Liver (tissue), 3 donors: ENCODE measurements around the gene TRIM33.

Experiments used
- JUND ChIP-seq, 2 donors: IDR thresholded peaks; 2 replicates each; pipeline ENCODE4 v1.6.1; 2016; ENCODE audit warnings: antibody characterized with exemption in 2 of 2
- RAD21 ChIP-seq, 2 donors: IDR thresholded peaks; 2 replicates each; pipeline ENCODE4 v1.6.1; 2016; ENCODE audit warnings: antibody characterized with exemption in 2 of 2, mild to moderate bottlenecking in 2 of 2
- RXRA ChIP-seq, 2 donors: IDR thresholded peaks; 2 replicates each; pipeline ENCODE4 v1.6.1; 2017 to 2018; ENCODE audit warnings: antibody characterized with exemption in 2 of 2, mild to moderate bottlenecking in 1 of 2
- SP1 ChIP-seq: IDR thresholded peaks from 2 replicates; pipeline ENCODE4 v1.6.1; 2018; ENCODE audit warnings: antibody characterized with exemption, mild to moderate bottlenecking
- TAF1 ChIP-seq: conservative IDR thresholded peaks from 2 replicates; pipeline ENCODE4 v1.6.1; 2016; ENCODE audit warnings: antibody characterized with exemption, mild to moderate bottlenecking
- YY1 ChIP-seq: IDR thresholded peaks from 2 replicates; pipeline ENCODE4 v1.6.1; 2016; ENCODE audit warnings: antibody characterized with exemption, mild to moderate bottlenecking
- TF ChIP-seq, protein P1 (sequence below): IDR thresholded peaks from 2 replicates; pipeline ENCODE4 v1.6.1; 2016; ENCODE audit warnings: antibody characterized with exemption, mild to moderate bottlenecking
- TF ChIP-seq, protein P2 (sequence below): fragments of 150-350 bp; IDR thresholded peaks from 2 replicates; pipeline ENCODE4 v1.5.1; 2017; ENCODE audit warnings: improper control_type of control experiment, low read depth, low read length; ENCODE audit not compliant: missing input control
- TF ChIP-seq, protein P3 (sequence below): IDR thresholded peaks from 2 replicates; pipeline ENCODE4 v1.6.1; 2016; ENCODE audit warnings: antibody characterized with exemption
- TF ChIP-seq, protein P4 (sequence below): IDR thresholded peaks from 2 replicates; pipeline ENCODE4 v1.6.1; 2016; ENCODE audit warnings: antibody characterized with exemption
- donor health status: healthy.
- donor health status: healthy.

DNA sequence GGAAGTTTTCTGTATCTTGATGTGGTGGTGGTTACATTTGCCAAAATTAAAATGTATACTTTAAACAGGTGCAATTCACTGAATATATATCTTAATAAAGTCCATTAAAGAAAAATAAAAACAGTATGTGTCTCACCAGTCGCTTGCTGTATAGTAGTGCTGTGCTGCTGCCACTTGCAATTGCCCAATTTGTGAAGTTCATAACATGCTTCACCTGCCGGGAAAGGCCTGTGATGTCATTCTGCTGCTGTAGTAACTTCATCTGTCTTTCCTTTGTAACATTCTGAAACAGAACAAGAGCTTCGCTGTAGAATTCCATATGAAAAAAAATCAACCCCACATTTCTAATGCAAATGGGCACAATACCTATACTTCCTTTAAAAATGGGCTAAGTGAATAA lies 83.4 kb downstream of the TRIM33 start:
- TF ChIP-seq SP1 (no peak), JUND (IDR thresholded peaks at IDR 0.05) (no peak), RXRA (IDR thresholded peaks at IDR 0.05) (no peak), TAF1 (no peak), RAD21 (IDR thresholded peaks at IDR 0.05) (no peak), YY1 (no peak)
- TF ChIP-seq, protein P1, sequence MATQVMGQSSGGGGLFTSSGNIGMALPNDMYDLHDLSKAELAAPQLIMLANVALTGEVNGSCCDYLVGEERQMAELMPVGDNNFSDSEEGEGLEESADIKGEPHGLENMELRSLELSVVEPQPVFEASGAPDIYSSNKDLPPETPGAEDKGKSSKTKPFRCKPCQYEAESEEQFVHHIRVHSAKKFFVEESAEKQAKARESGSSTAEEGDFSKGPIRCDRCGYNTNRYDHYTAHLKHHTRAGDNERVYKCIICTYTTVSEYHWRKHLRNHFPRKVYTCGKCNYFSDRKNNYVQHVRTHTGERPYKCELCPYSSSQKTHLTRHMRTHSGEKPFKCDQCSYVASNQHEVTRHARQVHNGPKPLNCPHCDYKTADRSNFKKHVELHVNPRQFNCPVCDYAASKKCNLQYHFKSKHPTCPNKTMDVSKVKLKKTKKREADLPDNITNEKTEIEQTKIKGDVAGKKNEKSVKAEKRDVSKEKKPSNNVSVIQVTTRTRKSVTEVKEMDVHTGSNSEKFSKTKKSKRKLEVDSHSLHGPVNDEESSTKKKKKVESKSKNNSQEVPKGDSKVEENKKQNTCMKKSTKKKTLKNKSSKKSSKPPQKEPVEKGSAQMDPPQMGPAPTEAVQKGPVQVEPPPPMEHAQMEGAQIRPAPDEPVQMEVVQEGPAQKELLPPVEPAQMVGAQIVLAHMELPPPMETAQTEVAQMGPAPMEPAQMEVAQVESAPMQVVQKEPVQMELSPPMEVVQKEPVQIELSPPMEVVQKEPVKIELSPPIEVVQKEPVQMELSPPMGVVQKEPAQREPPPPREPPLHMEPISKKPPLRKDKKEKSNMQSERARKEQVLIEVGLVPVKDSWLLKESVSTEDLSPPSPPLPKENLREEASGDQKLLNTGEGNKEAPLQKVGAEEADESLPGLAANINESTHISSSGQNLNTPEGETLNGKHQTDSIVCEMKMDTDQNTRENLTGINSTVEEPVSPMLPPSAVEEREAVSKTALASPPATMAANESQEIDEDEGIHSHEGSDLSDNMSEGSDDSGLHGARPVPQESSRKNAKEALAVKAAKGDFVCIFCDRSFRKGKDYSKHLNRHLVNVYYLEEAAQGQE, result no peak
- TF ChIP-seq, protein P2, sequence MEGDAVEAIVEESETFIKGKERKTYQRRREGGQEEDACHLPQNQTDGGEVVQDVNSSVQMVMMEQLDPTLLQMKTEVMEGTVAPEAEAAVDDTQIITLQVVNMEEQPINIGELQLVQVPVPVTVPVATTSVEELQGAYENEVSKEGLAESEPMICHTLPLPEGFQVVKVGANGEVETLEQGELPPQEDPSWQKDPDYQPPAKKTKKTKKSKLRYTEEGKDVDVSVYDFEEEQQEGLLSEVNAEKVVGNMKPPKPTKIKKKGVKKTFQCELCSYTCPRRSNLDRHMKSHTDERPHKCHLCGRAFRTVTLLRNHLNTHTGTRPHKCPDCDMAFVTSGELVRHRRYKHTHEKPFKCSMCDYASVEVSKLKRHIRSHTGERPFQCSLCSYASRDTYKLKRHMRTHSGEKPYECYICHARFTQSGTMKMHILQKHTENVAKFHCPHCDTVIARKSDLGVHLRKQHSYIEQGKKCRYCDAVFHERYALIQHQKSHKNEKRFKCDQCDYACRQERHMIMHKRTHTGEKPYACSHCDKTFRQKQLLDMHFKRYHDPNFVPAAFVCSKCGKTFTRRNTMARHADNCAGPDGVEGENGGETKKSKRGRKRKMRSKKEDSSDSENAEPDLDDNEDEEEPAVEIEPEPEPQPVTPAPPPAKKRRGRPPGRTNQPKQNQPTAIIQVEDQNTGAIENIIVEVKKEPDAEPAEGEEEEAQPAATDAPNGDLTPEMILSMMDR, result no peak
- TF ChIP-seq, protein P3, sequence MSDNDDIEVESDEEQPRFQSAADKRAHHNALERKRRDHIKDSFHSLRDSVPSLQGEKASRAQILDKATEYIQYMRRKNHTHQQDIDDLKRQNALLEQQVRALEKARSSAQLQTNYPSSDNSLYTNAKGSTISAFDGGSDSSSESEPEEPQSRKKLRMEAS, result no peak
- TF ChIP-seq, protein P4, sequence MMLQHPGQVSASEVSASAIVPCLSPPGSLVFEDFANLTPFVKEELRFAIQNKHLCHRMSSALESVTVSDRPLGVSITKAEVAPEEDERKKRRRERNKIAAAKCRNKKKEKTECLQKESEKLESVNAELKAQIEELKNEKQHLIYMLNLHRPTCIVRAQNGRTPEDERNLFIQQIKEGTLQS, result no peak
